Endothelial cell of hepatic sinusoid (primary cell): ENCODE data around the gene NPBWR2.

ENCODE experiments used
- in situ Hi-C: cut with HindIII; loops from 2 replicates; pipeline ENCODE4 v1.10.0; 2017; ENCODE audit warnings: low sequenced_read_pairs

Gene NPBWR2

GRCh38 chr20:64105846-64106434 is 1.4 kb downstream of the NPBWR2 start:
- in situ Hi-C loops: no loop called here

GRCh38 chr20:64104667-64105451 is 2.5 kb downstream of the NPBWR2 start:
- in situ Hi-C loops: no loop called here

GRCh38 chr20:64103871-64104666 is 3.3 kb downstream of the NPBWR2 start:
- in situ Hi-C loops: no loop called here

GRCh38 chr20:64102647-64103354 is 4.6 kb downstream of the NPBWR2 start:
- in situ Hi-C loops: no loop called here

- in situ Hi-C loops: no loop called here
Measured at GRCh38 chr20:64101731-64102621, 5.4 kb downstream of the NPBWR2 start.

DNA sequence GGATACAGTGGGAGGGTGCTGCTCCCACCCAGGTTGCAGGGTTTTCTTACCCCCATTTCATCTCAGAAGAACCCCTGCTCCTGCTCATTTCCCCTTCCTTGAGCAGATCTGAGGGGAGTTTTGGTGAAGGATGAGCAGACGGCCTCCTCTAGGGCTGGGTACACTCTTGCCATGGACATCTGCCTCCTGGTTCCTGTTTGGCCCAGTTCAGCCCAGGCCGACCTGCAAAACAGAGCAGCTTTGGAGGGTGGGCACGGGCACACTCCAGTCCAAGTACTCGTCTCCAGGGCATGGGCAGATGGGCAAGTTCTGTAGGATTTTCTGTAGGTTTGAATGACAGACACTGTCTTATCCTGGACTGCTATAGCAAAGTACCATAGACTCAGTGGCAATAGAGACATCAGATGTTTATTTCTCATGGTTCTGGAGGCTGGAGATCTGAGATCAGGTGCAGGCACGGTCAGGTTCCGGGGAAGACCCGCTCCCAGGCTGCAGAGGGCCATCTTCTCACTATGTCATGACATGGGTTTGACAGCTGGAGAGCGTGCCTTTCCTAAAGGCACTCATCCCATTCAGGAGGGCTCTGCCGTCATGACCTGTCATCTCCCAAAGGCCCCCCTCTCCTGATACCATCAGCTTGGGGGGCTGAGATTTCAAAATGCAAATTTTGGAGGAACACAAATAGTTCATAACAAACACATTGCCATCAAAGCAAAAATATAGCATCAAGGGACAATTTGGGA is 6.2 kb downstream of the NPBWR2 start:
- in situ Hi-C loops: no loop called here

GRCh38 chr20:64100566-64100888 is 6.8 kb downstream of the NPBWR2 start:
- in situ Hi-C loops: no loop called here

DNA sequence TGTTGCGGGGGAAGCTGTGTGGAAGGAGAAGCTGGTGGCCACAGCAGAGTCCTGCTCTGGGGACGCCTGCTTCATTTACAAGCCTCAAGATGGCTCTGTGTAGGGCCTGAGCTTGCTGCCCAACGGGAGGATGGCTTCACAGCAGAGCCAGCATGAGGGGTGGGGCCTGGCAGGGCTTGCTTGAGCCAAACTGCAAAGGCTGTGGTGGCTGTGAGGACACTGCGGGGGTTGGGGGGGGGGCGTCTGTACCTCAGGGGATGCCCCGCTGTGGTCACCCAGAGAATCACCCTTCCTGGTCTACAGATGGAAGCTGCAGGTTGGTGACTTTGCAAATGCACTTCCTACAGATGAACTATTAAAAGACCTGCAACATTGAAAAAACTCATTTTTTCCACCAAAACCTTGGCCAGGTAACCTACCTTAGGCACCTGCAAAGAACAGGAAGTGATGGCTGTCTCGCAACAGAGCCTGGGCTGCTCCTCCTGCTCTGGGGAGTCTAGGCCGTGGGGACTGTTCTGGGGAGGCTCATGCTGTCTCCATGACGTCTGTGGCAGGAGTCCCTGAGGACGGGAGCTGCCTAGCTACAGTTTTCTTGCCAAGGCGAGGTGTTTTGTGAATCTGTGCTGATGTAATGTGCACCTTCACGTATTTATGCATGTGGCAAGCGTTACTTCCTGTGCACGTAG is 7.3 kb downstream of the NPBWR2 start:
- in situ Hi-C loops: no loop called here

DNA sequence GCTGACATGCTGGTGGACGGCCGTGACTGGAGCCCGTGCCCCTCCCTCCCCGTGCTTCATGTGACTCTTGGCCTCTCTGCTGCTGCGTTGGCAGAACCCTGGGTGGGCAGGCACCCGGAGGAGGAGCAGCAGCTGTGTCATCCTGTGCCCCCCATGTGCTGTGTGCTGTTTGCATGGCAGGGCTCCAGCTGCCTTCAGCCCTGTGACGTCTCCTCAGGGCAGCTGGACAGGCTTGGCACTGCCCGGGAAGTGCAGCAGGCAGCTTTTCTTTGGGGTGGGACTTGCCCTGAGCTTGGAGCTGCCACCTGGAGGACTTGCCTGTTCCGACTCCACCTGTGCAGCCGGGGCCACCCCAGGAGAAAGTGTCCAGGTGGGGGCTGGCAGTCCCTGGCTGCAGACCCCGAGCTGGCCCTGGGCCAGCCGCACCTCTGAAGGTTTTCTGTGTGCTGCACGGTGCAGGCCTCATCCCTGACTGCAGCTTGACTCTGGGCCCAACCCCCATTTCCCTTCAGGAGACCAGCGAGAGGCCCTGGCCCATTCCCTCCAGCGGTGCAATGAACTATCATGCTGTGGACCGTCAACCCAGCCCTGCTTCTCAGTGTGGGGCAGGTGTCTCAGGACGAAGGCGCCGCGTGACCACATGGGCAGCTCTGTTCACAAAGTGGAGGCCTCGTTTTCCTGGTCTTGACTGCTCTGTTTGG is 8.1 kb downstream of the NPBWR2 start:
- in situ Hi-C loops: no loop called here

DNA sequence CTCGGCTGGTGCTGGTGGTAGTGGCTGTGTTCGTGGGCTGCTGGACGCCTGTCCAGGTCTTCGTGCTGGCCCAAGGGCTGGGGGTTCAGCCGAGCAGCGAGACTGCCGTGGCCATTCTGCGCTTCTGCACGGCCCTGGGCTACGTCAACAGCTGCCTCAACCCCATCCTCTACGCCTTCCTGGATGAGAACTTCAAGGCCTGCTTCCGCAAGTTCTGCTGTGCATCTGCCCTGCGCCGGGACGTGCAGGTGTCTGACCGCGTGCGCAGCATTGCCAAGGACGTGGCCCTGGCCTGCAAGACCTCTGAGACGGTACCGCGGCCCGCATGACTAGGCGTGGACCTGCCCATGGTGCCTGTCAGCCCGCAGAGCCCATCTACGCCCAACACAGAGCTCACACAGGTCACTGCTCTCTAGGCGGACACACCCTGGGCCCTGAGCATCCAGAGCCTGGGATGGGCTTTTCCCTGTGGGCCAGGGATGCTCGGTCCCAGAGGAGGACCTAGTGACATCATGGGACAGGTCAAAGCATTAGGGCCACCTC is 8.8 kb downstream of the NPBWR2 start:
- in situ Hi-C loops: no loop called here

DNA sequence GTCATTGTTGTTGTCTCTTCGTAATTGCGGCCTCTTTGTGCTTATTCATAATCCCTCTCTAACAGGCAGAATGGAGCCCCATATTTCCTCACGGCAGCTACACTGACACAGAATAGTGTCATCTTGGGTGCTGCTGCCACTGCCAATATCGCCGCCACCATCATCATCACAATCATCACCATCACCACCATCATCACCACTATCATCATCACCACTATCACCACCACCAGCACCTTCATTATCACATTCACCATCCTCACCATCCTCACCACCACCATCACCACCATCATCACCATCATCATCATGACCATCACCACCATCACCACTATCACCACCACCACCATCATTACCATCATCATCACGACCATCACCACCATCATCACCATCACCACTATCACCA is 10.8 kb downstream of the NPBWR2 start:
- in situ Hi-C loops: no loop called here

- in situ Hi-C loops: no loop called here
Measured at GRCh38 chr20:64095927-64096326, 11.4 kb downstream of the NPBWR2 start.

DNA sequence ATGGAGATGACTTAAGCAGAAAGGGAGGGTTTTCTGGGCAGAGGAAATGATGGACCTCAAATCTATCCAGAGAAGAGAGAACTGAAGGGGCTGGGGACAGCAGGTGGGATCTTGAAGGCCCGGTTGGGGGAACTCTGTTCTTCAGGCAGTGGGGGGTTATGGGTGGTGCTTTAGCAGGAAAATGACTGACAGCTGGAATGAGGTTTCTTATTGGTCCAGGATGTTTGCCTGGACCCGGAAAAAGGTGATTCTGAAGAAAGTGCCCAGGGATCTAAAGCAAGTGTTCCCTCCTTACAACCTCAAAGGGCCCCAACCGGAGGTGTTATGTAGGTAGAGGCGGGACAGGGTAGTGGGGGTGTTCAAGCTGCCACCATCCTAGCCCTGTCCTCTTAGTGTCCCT is 11.9 kb downstream of the NPBWR2 start:
- in situ Hi-C loops: no loop called here

GRCh38 chr20:64093013-64093503 is 14.3 kb downstream of the NPBWR2 start:
- in situ Hi-C loops: no loop called here

DNA sequence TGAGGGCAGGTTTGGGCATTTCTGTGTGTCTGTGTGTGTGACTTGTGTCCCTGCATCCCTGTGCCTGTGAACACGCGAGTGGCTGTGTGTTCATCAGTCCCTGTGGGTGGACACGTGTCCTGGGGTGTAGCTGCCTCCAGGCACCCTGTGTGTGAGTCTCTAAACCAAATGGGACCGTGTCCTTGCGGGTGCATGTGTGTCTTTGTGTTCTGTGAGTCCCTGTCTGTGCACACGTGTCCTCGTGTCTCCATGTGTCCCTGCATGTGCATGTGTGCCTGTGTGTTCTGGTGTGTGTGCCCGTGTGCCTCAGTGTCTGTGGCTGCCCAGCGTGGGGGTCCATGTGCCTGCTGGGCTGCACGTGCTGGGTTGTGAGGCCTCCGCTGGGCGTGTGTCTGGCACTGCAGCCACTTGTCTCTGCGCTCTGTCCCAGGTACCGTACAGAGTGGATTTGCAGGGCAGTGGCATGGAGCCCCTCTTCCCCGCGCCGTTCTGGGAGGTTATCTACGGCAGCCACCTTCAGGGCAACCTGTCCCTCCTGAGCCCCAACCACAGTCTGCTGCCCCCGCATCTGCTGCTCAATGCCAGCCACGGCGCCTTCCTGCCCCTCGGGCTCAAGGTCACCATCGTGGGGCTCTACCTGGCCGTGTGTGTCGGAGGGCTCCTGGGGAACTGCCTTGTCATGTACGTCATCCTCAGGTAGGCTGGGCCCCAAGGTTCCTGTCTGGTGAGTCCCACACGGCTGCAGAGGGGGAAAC is 14.9 kb downstream of the NPBWR2 start:
- in situ Hi-C loops: no loop called here

GRCh38 chr20:64091770-64092169 is 15.6 kb downstream of the NPBWR2 start:
- in situ Hi-C loops: no loop called here

DNA sequence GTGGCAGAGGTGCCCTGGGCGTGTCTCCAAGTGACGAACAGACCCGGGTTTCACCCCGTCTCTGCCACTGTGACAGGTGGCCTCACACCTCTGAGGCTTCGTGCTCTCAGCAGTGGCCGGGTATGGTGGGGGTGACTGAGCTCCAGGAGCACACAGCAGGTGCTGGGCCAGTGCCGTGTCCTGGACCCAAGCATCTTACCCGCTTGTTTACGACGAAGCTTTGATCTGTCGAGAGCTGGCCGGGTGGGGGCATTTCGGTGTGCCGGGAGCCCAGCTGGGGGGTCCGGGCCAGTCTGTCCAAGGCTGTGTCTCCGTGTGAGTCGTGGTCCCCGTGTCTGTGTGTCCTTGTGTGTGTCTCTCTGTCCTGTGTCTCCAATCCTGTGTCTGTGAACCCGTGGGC is 16.0 kb downstream of the NPBWR2 start:
- in situ Hi-C loops: no loop called here
